ENCODE measurements around the gene TBX15.

TBX15 gene

GRCh38 chr1:119001181-119002027, 13.3 kb upstream of the TBX15 start:
- Histone ChIP-seq H3K27me3 (ENCODE audit: low read depth, low read length) (no peaks in the 10 kb centered on the region), H3K4me2 (ENCODE audit: low read length) (no peak overlapping the region), H3K4me1 (ENCODE audit: low read length) (no peaks in the 10 kb centered on the region), H3K79me2 (ENCODE audit: low read length) (no peaks in the 10 kb centered on the region), H2AFZ (ENCODE audit: low read depth, low read length) (no peak overlapping the region), H3K9ac (ENCODE audit: low read length) (no peak overlapping the region), H3K36me3 (replicated peaks; ENCODE audit: low read depth, low read length) (no peaks in the 10 kb centered on the region), H3K9me3 (ENCODE audit: insufficient read depth, low read length) (no peaks in the 10 kb centered on the region), H3K27ac (ENCODE audit: low read length) (no peak overlapping the region), H4K20me1 (ENCODE audit: insufficient read depth, low read length) (no peaks in the 10 kb centered on the region), H3K4me3 (ENCODE audit: low read length) (no peak overlapping the region)
- TF ChIP-seq CTCF (IDR thresholded peaks at IDR 0.05; ENCODE audit: low read depth, low read length) (no peak), EZH2phosphoT487 (IDR thresholded peaks at IDR 0.05; ENCODE audit: low read depth) (no peak)

GRCh38 chr1:119000371-119001180, 12.4 kb upstream of the TBX15 start:
- Histone ChIP-seq H3K79me2 (ENCODE audit: low read length) (no peaks in the 10 kb centered on the region), H4K20me1 (ENCODE audit: insufficient read depth, low read length) (no peaks in the 10 kb centered on the region), H2AFZ (ENCODE audit: low read depth, low read length) (no peak overlapping the region), H3K36me3 (replicated peaks; ENCODE audit: low read depth, low read length) (no peaks in the 10 kb centered on the region), H3K27me3 (ENCODE audit: low read depth, low read length) (no peaks in the 10 kb centered on the region), H3K9me3 (ENCODE audit: insufficient read depth, low read length) (no peaks in the 10 kb centered on the region), H3K9ac (ENCODE audit: low read length) (no peak overlapping the region), H3K4me2 (ENCODE audit: low read length) (no peak overlapping the region), H3K4me3 (ENCODE audit: low read length) (no peak overlapping the region), H3K4me1 (ENCODE audit: low read length) (no peaks in the 10 kb centered on the region), H3K27ac (ENCODE audit: low read length) (no peak overlapping the region)
- TF ChIP-seq EZH2phosphoT487 (IDR thresholded peaks at IDR 0.05; ENCODE audit: low read depth), result no peak
- TF ChIP-seq CTCF (IDR thresholded peaks at IDR 0.05; ENCODE audit: low read depth, low read length), result no peak

GRCh38 chr1:118999348-119000071, 11.4 kb upstream of the TBX15 start:
- Histone ChIP-seq H3K79me2 (ENCODE audit: low read length) (no peaks in the 10 kb centered on the region), H4K20me1 (ENCODE audit: insufficient read depth, low read length) (no peaks in the 10 kb centered on the region), H3K4me3 (ENCODE audit: low read length) (no peak overlapping the region), H3K27ac (ENCODE audit: low read length) (no peak overlapping the region), H3K9me3 (ENCODE audit: insufficient read depth, low read length) (no peaks in the 10 kb centered on the region), H3K4me1 (ENCODE audit: low read length) (no peaks in the 10 kb centered on the region), H3K36me3 (replicated peaks; ENCODE audit: low read depth, low read length) (no peaks in the 10 kb centered on the region), H3K27me3 (ENCODE audit: low read depth, low read length) (no peaks in the 10 kb centered on the region), H2AFZ (ENCODE audit: low read depth, low read length) (no peak overlapping the region), H3K4me2 (ENCODE audit: low read length) (no peak overlapping the region), H3K9ac (ENCODE audit: low read length) (no peak overlapping the region)
- no peak for TF ChIP-seq CTCF (IDR thresholded peaks at IDR 0.05; ENCODE audit: low read depth, low read length)
- TF ChIP-seq EZH2phosphoT487 (IDR thresholded peaks at IDR 0.05; ENCODE audit: low read depth), result no peak

GRCh38 chr1:118998171-118998570, 10.0 kb upstream of the TBX15 start:
- Histone ChIP-seq H3K27me3 (ENCODE audit: low read depth, low read length) (no peaks in the 10 kb centered on the region), H3K79me2 (ENCODE audit: low read length) (no peaks in the 10 kb centered on the region), H3K9me3 (ENCODE audit: insufficient read depth, low read length) (no peaks in the 10 kb centered on the region), H3K4me2 (ENCODE audit: low read length) (no peak overlapping the region), H3K4me1 (ENCODE audit: low read length) (no peaks in the 10 kb centered on the region), H4K20me1 (ENCODE audit: insufficient read depth, low read length) (no peaks in the 10 kb centered on the region), H2AFZ (ENCODE audit: low read depth, low read length) (no peak overlapping the region), H3K27ac (ENCODE audit: low read length) (no peak overlapping the region), H3K9ac (ENCODE audit: low read length) (no peak overlapping the region), H3K36me3 (replicated peaks; ENCODE audit: low read depth, low read length) (no peaks in the 10 kb centered on the region), H3K4me3 (ENCODE audit: low read length) (no peak overlapping the region)
- TF ChIP-seq EZH2phosphoT487 (IDR thresholded peaks at IDR 0.05; ENCODE audit: low read depth), result no peak
- no peak for TF ChIP-seq CTCF (IDR thresholded peaks at IDR 0.05; ENCODE audit: low read depth, low read length)

All from OCI-LY3 (cell line).